GM18951 (cell line): ENCODE results near the gene FNDC3A.

ENCODE experiments used
- POLR2A ChIP-seq: IDR thresholded peaks from 4 replicates; pipeline ENCODE4 v1.6.1; 2011; ENCODE audit warnings: mild to moderate bottlenecking; ENCODE audit not compliant: insufficient read length, insufficient read depth; ENCODE audit errors: extremely low read depth
- in situ Hi-C: fragments of 300-500 bp; cut with MboI; formaldehyde crosslinking; loops from one replicate; pipeline ENCODE4 v1.12.0; 2022; ENCODE audit warnings: low sequenced_read_pairs, mixed read lengths, inconsistent platforms; ENCODE audit not compliant: unreplicated experiment

The FNDC3A gene

GRCh38 chr13:49184621-49185020 lies 208.9 kb downstream of the FNDC3A start:
- in situ Hi-C loops: no loop called here
- TF ChIP-seq POLR2A: no peak

GRCh38 chr13:49185264-49185663 lies 209.6 kb downstream of the FNDC3A start:
- TF ChIP-seq POLR2A: no peak
- in situ Hi-C loops: no loop called here

GRCh38 chr13:49190901-49191300 lies 215.2 kb downstream of the FNDC3A start:
- in situ Hi-C loops: no loop called here
- no peak for TF ChIP-seq POLR2A

GRCh38 chr13:49206641-49207040 lies 230.9 kb downstream of the FNDC3A start:
- in situ Hi-C loops: no loop called here
- TF ChIP-seq POLR2A: no peak

- TF ChIP-seq POLR2A: no peak
- in situ Hi-C loops: no loop called here
Observed at GRCh38 chr13:49208619-49209018, 232.9 kb downstream of the FNDC3A start.

GRCh38 chr13:49210114-49210513 lies 234.4 kb downstream of the FNDC3A start:
- no peak for TF ChIP-seq POLR2A
- in situ Hi-C loops: no loop called here

GRCh38 chr13:49210669-49211068 lies 235.0 kb downstream of the FNDC3A start:
- in situ Hi-C loops: no loop called here
- TF ChIP-seq POLR2A: no peak

- no peak for TF ChIP-seq POLR2A
- in situ Hi-C loops: no loop called here
Observed at GRCh38 chr13:49213539-49213938, 237.8 kb downstream of the FNDC3A start.

- TF ChIP-seq POLR2A: no peak
- in situ Hi-C loops: no loop called here
Observed at GRCh38 chr13:49213997-49214916, 238.5 kb downstream of the FNDC3A start.

- in situ Hi-C loops: no loop called here
- TF ChIP-seq POLR2A: no peak
Observed at GRCh38 chr13:49214917-49215376, 239.2 kb downstream of the FNDC3A start.

GRCh38 chr13:49216334-49216733 lies 240.6 kb downstream of the FNDC3A start:
- in situ Hi-C loops: no loop called here
- no peak for TF ChIP-seq POLR2A

GRCh38 chr13:49217962-49218492 lies 242.3 kb downstream of the FNDC3A start:
- no peak for TF ChIP-seq POLR2A
- in situ Hi-C loops: no loop called here

- in situ Hi-C loops: no loop called here
Observed at GRCh38 chr13:49218493-49219051, 242.9 kb downstream of the FNDC3A start.

GRCh38 chr13:49219647-49220035 lies 243.9 kb downstream of the FNDC3A start:
- TF ChIP-seq POLR2A: no peak
- in situ Hi-C loops: no loop called here

More at GRCh38 chr13:49218493-49219051, 242.9 kb downstream of the FNDC3A start:
- TF ChIP-seq POLR2A: no peak
